ENCODE results near the gene PTPRK. TPM values are rescaled to one million over a fixed set of nuclear protein-coding genes. Genes with fewer than 3 reads are reported as not detected.

Gene PTPRK
- total and polyA plus RNA-seq, 2 experiments from 2014 or later: 26.9 to 56.4 TPM

DNA sequence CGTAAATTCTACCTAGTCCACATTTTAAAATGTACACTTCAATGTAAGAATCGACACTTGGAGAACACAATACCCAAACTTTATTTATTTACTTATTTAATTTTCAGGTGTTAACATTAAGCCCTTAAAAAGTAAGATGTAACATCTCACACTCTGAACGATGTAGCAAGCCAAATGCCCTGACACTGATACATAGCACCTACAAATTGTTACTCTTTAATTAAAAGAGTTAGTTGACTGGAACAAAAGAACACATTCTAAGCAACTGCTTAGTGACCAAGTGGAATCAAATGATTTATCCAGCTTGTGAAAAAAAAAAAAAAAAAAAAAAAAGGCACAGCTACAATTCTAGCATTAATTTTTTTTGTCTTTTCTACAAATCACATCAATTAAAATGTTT is 327.4 kb downstream of the PTPRK start:
- no peak overlapping the region for H2AFZ ChIP-seq
- no peaks in the 10 kb centered on the region for H3K36me3 Mint-ChIP-seq (ENCODE audit: low read depth)
- no peaks in the 10 kb centered on the region for H3K9me2 ChIP-seq (ENCODE audit: insufficient read depth)
- no peak for ATAC-seq
- TF ChIP-seq, protein P1, sequence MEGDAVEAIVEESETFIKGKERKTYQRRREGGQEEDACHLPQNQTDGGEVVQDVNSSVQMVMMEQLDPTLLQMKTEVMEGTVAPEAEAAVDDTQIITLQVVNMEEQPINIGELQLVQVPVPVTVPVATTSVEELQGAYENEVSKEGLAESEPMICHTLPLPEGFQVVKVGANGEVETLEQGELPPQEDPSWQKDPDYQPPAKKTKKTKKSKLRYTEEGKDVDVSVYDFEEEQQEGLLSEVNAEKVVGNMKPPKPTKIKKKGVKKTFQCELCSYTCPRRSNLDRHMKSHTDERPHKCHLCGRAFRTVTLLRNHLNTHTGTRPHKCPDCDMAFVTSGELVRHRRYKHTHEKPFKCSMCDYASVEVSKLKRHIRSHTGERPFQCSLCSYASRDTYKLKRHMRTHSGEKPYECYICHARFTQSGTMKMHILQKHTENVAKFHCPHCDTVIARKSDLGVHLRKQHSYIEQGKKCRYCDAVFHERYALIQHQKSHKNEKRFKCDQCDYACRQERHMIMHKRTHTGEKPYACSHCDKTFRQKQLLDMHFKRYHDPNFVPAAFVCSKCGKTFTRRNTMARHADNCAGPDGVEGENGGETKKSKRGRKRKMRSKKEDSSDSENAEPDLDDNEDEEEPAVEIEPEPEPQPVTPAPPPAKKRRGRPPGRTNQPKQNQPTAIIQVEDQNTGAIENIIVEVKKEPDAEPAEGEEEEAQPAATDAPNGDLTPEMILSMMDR (conservative IDR thresholded peaks at IDR 0.05; ENCODE audit: low read depth in 2 of 2): no peak
- TF ChIP-seq EZH2phosphoT487 (IDR thresholded peaks at IDR 0.05; ENCODE audit: unreplicated experiment) (no peak), NANOG (IDR thresholded peaks at IDR 0.05; ENCODE audit: borderline replicate concordance) (no peak)
- TF ChIP-seq, protein P2, sequence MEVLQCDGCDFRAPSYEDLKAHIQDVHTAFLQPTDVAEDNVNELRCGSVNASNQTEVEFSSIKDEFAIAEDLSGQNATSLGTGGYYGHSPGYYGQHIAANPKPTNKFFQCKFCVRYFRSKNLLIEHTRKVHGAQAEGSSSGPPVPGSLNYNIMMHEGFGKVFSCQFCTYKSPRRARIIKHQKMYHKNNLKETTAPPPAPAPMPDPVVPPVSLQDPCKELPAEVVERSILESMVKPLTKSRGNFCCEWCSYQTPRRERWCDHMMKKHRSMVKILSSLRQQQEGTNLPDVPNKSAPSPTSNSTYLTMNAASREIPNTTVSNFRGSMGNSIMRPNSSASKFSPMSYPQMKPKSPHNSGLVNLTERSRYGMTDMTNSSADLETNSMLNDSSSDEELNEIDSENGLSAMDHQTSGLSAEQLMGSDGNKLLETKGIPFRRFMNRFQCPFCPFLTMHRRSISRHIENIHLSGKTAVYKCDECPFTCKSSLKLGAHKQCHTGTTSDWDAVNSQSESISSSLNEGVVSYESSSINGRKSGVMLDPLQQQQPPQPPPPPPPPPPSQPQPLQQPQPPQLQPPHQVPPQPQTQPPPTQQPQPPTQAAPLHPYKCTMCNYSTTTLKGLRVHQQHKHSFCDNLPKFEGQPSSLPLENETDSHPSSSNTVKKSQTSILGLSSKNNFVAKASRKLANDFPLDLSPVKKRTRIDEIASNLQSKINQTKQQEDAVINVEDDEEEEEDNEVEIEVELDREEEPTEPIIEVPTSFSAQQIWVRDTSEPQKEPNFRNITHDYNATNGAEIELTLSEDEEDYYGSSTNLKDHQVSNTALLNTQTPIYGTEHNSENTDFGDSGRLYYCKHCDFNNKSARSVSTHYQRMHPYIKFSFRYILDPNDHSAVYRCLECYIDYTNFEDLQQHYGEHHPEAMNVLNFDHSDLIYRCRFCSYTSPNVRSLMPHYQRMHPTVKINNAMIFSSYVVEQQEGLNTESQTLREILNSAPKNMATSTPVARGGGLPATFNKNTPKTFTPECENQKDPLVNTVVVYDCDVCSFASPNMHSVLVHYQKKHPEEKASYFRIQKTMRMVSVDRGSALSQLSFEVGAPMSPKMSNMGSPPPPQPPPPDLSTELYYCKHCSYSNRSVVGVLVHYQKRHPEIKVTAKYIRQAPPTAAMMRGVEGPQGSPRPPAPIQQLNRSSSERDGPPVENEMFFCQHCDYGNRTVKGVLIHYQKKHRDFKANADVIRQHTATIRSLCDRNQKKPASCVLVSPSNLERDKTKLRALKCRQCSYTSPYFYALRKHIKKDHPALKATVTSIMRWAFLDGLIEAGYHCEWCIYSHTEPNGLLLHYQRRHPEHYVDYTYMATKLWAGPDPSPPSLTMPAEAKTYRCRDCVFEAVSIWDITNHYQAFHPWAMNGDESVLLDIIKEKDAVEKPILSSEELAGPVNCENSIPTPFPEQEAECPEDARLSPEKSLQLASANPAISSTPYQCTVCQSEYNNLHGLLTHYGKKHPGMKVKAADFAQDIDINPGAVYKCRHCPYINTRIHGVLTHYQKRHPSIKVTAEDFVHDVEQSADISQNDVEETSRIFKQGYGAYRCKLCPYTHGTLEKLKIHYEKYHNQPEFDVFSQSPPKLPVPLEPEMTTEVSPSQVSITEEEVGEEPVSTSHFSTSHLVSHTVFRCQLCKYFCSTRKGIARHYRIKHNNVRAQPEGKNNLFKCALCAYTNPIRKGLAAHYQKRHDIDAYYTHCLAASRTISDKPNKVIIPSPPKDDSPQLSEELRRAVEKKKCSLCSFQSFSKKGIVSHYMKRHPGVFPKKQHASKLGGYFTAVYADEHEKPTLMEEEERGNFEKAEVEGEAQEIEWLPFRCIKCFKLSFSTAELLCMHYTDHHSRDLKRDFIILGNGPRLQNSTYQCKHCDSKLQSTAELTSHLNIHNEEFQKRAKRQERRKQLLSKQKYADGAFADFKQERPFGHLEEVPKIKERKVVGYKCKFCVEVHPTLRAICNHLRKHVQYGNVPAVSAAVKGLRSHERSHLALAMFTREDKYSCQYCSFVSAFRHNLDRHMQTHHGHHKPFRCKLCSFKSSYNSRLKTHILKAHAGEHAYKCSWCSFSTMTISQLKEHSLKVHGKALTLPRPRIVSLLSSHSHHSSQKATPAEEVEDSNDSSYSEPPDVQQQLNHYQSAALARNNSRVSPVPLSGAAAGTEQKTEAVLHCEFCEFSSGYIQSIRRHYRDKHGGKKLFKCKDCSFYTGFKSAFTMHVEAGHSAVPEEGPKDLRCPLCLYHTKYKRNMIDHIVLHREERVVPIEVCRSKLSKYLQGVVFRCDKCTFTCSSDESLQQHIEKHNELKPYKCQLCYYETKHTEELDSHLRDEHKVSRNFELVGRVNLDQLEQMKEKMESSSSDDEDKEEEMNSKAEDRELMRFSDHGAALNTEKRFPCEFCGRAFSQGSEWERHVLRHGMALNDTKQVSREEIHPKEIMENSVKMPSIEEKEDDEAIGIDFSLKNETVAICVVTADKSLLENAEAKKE (CRISPR knock-in tag; IDR thresholded peaks at IDR 0.05): no peak
- TF ChIP-seq, protein P3, sequence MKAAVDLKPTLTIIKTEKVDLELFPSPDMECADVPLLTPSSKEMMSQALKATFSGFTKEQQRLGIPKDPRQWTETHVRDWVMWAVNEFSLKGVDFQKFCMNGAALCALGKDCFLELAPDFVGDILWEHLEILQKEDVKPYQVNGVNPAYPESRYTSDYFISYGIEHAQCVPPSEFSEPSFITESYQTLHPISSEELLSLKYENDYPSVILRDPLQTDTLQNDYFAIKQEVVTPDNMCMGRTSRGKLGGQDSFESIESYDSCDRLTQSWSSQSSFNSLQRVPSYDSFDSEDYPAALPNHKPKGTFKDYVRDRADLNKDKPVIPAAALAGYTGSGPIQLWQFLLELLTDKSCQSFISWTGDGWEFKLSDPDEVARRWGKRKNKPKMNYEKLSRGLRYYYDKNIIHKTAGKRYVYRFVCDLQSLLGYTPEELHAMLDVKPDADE (IDR thresholded peaks at IDR 0.05): no peak
- TF ChIP-seq, protein P4, sequence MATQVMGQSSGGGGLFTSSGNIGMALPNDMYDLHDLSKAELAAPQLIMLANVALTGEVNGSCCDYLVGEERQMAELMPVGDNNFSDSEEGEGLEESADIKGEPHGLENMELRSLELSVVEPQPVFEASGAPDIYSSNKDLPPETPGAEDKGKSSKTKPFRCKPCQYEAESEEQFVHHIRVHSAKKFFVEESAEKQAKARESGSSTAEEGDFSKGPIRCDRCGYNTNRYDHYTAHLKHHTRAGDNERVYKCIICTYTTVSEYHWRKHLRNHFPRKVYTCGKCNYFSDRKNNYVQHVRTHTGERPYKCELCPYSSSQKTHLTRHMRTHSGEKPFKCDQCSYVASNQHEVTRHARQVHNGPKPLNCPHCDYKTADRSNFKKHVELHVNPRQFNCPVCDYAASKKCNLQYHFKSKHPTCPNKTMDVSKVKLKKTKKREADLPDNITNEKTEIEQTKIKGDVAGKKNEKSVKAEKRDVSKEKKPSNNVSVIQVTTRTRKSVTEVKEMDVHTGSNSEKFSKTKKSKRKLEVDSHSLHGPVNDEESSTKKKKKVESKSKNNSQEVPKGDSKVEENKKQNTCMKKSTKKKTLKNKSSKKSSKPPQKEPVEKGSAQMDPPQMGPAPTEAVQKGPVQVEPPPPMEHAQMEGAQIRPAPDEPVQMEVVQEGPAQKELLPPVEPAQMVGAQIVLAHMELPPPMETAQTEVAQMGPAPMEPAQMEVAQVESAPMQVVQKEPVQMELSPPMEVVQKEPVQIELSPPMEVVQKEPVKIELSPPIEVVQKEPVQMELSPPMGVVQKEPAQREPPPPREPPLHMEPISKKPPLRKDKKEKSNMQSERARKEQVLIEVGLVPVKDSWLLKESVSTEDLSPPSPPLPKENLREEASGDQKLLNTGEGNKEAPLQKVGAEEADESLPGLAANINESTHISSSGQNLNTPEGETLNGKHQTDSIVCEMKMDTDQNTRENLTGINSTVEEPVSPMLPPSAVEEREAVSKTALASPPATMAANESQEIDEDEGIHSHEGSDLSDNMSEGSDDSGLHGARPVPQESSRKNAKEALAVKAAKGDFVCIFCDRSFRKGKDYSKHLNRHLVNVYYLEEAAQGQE (IDR thresholded peaks at IDR 0.05; ENCODE audit: unreplicated experiment): no peak
- no peak for DNase-seq (ENCODE audit: low spot score)
- peaks cover 2% of the 10 kb centered on the region for H3K27me3 Mint-ChIP-seq (ENCODE audit: insufficient read depth, low read depth, poor library complexity)
- H3K4me2 ChIP-seq: no peak overlapping the region
- H3K4me1 Mint-ChIP-seq: peaks cover 3% of the 10 kb centered on the region; the same call in 2 of the 3 replicates
- H3K27ac ChIP-seq (ENCODE audit: low read depth): no peak overlapping the region
- H3K4me1 ChIP-seq (ENCODE audit: insufficient read depth): no peaks in the 10 kb centered on the region; the same call in 1 of the 2 replicates
- no peaks in the 10 kb centered on the region for H4K20me1 ChIP-seq (replicated peaks; ENCODE audit: insufficient read depth)
- no peaks in the 10 kb centered on the region for H3K36me3 ChIP-seq (ENCODE audit: insufficient read depth)
- H3K27me3 ChIP-seq (ENCODE audit: insufficient read depth): no peaks in the 10 kb centered on the region
- H3K9me3 Mint-ChIP-seq: no peaks in the 10 kb centered on the region
- H3K79me2 ChIP-seq (replicated peaks; ENCODE audit: insufficient read depth): no peaks in the 10 kb centered on the region
- H3F3A ChIP-seq (replicated peaks; ENCODE audit: low read depth): no peaks in the 10 kb centered on the region
- H3K4me3 ChIP-seq: no peak overlapping the region
- no peak overlapping the region for H3K27ac Mint-ChIP-seq
- H3K4me3 Mint-ChIP-seq: no peak overlapping the region
